SHP77 treated with DMSO at 0.1 percent for 48 hours (cell line): ENCODE results near the gene SCN4B.

Source experiments
- DNase-seq: peaks from one replicate; lab custom pipeline; 2025; lab: John Stamatoyannopoulos, UW

The SCN4B gene

GRCh38 chr11:118152020-118152551 lies 537 bp downstream of the SCN4B start:
- no peak for DNase-seq

DNA sequence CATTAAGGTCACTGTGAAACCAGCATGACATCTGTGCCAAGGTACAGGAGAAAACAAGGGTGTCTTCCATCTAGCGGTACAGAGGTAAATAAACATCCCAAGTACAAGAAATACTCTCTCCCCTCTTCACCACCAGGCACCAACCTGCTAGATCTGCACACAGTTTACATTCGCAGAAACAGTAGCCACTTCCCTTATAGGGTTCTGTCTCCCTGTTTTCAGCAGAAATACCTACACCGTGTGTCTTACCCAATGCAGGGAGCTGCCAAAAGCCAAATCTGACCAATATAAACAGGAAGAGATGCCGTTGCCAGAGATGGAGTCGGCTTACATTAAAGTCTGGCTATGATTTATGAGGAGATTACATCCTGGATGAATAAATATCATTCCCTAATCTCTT lies 1.2 kb downstream of the SCN4B start:
- no peak for DNase-seq

DNA sequence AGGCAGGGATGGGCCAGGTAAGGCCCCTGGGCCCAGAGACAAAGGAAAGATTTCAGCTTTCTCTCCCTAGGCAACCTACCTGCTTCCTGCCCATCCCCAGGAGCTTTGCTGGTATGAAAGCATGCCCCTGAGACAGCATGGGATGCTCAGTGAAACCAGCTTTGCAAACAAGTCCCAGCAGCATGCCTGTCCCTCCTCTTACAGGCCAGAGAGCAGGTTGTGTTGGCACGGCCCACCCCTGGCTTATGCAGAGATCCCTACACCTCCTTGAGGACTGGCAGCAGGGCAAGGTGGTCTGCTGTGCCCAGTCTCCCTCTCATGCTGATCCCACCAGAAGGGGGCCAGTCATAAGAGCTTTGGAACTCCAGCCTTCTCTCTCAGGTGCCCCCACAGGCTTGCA lies 3.1 kb downstream of the SCN4B start:
- no peak for DNase-seq

DNA sequence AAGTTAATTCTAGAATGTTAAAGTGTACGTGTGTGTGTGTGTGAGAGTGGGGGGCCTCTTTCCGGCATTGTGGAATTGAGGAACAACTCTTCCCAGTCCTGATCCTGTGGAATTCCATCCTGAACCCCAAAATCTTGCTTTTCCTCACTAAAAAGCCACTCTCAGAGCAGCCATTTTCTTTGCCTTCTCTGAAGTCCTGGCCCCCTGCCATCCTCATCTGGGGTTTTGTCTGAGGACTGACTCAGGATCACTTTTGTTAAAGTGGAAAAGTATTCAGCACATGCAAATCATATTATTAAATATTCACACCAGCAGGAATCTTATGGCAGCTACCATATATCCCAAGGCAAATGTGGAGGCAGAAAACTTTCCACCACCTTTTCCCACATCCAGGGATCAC lies 3.8 kb downstream of the SCN4B start:
- DNase-seq, result no peak

DNA sequence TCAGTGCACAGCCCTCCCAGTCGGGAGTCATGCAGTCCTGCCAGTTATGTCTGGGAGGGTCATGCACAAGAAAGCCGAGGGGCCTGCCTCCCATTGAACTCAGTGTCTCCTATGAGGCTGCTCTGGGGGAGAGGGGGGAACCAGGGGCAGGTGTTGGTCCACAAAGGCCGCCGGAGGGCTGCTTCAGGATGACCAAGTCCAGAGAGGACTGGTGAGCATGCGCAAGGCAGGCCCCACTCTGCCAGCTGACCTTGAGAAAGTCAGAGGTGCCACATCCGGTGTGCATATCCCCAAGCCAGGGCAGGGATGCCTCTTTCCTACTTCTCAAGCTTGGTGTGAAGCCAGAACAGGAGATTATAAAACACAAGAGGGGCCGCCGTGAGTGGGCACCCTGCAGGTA lies 4.4 kb downstream of the SCN4B start:
- DNase-seq, result no peak

DNA sequence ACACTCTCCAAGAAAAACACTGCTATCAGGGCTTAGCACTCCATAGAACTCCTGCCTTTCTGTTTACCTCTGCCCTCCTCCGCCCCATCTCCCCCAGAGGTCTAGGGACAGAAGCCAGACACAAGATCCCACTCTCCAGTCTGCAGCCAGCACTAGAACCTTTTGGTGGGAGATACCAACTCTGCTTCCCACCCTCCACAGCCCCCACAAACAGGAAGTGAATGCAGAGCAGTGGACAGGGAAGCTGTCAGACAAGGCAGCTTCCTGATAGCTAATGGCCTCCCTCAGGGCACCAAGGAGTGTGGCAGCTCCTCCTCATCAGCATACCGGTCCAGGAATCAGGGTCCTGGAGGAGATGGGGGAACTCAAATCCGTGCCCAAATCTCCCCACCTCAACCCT lies 5.1 kb downstream of the SCN4B start:
- no peak for DNase-seq

DNA sequence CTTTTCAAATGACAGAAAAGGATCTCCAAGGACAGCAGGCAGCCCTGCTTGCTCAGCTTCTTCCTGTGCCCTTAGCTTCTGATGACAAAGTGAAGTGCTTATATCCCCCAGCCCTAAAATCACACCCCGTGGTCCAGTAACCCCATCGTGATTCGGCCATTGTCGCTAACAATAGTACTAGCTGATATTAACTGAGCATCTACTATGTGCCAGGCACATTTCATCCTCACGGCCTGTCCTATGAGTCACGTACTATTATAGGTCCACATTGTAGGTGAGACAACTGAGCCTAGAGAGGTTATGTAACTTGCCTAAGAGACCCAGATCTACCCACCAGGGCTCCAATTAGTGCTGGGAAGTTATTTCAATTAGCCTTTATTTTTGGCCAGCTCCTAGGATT lies 6.1 kb downstream of the SCN4B start:
- DNase-seq, result no peak

- peak; percentile 47 for DNase-seq
These were observed 7.1 kb downstream of the SCN4B start for GRCh38 chr11:118145285-118146227.

- DNase-seq, result no peak
These were observed 8.0 kb downstream of the SCN4B start for GRCh38 chr11:118144301-118145268.

- no peak for DNase-seq
These were observed 8.9 kb downstream of the SCN4B start for GRCh38 chr11:118143661-118144185.

DNA sequence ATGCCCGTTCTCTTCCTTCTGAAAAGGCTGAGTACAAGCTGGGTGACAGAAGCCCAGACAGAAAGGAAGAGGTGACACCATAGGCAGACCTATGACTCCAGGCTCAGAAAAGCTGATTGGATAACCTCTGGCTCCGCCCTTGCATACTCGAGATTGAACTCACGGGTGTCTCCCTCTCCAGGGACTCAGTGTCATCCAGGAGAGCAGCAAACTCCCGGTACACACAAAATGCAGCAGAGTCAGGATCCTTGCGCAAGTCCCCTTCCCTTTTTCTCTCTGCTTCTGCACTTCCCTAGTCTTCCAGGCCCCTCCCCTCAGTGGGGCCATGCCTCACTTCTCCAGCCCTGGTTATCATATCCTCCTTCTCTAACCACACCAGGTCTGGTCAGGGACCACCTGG lies 9.8 kb downstream of the SCN4B start:
- no peak for DNase-seq

GRCh38 chr11:118142081-118142480 lies 10.5 kb downstream of the SCN4B start:
- no peak for DNase-seq

DNA sequence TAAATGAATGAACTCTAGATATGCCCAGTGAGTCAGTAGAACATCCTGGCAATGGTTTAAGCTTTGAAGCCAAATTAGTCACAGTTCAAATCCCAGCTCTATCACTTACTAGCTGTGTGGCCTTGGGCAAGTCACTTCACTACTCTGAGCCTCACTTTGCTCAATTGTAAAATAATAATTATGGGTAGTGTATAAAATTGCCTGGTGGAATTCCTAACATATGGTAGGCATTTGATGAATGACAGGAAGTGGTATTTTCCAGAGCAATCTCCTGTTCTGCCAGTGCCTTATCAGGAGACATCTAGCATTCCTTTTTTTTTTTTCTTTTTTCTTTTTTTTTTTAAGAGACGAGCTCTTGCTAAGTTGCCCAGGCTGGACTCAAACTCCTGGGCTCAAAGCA lies 13.0 kb downstream of the SCN4B start:
- DNase-seq, result no peak

DNA sequence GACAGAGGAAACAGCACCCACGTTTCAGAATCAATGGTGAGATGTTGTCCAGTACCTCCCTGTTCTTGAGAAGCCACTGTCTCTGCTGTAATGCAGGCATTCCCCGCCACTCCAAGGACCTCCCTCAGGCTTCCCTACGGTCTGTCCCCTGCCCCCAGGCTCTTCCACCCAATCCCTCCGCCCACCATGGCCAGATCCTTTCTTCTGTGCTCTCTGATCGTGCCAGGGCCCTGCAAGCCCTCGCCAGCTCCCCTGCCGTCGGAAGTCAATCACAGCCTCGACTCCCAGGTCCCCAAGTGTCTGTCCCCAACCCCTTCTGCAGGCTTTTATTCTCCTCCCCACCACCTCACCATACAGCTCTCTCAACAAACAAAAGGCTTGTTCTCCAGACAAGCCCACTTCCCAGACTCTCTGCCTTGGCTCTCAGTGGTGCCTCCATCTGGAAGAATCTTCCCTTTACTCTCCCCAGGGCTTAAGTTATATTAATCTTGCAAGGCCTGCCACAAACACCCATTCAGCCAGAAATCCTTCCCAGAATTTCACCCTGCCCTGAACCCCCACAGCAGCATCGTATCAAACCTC lies 13.7 kb downstream of the SCN4B start:
- DNase-seq, result no peak

GRCh38 chr11:118136801-118137200 lies 15.8 kb downstream of the SCN4B start:
- no peak for DNase-seq

DNA sequence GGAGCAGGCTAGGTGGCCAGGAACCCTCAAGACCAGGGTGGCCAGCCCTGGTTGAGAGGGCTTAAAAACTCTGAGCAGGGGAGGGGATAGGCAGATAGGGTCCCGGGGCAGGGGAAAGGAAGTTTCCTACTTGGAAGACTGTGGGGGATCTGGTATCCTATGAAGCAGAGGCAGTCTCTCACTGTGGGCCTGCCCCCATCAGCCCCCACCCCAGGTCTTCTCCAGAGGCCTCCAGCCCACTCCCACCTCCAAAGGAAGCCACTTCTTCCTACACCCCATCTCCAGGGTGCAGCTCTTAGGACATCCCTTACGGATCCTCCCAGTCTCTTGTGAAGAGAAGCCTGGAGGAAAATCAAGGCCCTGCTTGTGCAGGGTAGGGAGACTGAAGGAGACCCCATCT lies 16.3 kb downstream of the SCN4B start:
- no peak for DNase-seq

DNA sequence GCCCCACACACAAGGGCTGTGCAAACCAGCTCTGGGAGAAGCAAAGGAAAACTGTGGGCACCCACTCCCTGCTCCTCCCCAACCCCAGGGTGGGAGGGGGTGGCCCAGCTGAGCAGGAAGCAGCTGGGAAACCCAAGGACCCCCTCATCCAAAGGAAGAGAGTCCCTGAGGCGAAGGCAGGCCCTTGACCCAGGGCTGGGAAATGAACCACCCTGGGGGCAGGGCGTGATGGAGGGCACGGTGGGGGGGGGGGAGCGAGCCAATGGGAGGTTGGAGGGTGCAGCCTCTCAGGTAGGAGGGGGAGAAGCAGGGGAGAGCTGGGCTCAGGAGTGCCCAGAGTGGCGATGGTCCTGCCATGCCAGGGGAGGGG lies 16.8 kb downstream of the SCN4B start:
- DNase-seq, result no peak

DNA sequence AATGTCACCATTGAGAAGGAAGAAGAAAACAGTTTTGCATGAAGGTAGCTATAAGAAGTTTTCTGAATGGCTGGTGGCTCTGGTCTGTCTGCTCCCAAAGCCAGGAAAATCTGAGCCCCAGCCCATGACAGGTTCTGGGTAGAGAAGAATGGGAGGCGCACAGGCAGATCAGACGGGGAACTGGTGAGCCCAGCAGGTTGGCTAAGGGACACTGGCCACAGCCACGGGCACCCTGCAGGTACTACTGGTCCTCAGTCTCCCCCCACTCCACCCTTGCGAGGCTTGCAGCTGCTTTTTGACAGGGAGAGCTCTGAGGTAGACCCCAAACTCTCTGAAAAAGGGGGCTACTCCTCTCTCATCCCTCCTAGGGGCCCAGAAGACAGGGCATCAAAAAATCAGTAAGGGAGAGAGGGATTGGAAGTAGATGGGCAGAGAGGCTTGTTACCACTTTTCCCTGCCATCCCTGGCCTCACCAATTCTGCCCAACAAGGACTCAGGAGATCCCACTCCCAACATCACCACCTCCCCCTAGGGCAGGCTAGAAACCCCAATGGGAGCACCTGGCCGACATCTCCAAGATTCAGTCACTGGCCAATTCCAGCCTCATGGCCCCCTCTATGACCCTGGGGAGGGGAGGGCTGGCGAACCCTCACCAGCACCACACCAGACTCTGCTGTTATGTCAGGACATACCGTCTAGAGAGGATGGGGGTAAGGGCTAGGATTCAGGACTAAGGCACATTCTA lies 17.4 kb downstream of the SCN4B start:
- DNase-seq, result no peak

DNA sequence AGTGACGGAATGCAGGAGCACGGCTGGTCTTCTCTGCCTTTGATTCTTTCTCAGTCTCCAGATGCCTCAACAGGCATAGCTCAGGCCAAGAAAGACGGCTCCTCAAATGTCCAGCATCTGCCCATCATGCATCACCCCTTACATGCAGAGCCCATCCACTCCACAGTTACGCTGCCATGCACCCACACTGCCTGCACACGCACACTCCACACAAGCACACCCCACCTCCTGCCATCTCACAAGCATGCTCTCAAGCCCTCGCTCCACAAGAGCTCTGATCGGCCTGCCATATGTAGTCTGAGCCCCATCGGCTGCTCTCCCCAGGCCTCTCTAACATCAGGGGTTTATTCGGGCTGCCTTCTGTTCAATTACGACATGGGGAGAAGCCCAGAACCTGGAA lies 18.8 kb downstream of the SCN4B start:
- no peak for DNase-seq

DNA sequence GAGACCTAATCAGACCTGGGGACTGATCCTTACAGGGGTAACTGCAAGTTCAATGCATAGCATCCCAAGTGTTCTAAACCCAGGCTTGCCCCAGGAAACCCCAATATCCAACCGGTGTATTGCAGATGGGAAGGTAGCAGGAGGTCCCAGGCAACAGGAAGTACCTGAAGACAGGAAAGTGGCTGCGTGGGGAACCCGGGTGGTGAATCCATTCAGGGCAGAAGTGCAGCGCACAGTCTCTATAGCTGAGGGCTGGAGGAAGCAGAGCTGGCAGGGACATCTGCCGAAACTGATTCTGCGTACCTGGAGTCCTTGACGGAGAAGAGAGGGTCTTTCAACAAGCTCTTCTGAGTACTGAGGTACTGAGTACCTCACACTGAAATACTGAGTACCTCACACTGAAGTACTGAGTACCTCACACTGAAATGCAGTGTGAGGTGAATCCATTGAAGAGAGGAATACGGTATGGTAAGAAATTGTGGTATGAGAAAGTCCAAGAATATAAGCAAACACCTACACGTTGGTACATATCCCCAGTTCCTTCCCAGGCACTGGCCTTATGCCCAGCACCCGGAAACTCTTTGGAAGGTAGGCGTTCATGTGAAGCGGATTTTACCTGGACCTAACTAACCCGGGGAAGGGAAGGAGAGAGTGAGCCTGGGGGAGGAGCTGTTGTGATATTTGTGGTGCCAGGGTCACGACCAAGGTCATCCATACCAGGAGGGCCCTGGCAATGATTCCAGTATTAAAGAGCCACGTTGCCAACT lies 20.1 kb downstream of the SCN4B start:
- DNase-seq, result no peak
